Inferior parietal cortex (tissue), 1 donor: Measurements from ENCODE around the gene CALML4.
"Not testable (repeated sequence)": the region's sequence is repeated elsewhere in the genome, so short reads cannot be mapped to it uniquely, and the experiment has no call there.

Experiments used
- DNase-seq: peaks from one replicate; pipeline ENCODE4 v3.0.0-alpha.2; 2016; ENCODE audit errors: extremely low spot score

Gene CALML4

DNA sequence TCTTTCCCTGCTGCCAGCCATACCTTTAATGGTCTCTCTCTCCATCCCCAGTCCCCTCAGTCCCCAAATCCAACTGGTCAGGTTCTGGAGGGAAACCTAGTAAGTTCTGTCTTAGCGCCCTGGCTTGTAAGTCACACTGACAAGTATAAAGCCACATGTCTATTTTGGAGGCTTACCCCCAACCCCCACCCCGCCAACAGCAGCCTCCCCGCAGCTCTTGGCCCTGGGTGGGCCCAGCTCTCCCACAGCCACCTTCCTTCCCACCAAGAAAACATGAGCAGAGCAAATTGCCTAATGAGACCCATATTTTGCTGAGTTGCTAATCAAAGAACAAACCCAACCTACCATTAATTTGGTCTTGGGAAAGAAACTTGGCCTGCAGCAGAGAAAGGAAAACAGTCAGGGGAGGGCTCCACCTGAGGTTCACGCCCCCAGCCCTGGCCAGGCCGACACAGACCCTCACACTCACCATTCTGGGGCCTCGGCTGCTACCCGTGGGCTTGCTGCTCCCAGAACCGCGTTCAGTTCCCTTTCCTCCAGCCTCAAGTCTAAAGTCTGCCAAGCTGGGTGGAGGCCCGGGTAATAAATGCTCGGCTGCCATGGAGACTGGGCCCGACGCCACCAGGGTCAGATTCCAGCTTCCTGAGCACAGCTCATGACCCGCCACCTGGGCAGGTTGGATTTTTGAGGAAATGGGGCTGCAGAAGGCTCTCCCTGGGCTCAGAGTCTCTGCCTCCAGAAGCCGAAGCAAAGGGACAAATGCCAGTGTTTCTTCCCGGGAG, at the start of gene CALML4:
Gene CALML4, minus strand, starts transcription at position 557 of the 782 bp plus-strand sequence. Its CDS starts 85 bp downstream, at position 472.
- no peak for DNase-seq

DNA sequence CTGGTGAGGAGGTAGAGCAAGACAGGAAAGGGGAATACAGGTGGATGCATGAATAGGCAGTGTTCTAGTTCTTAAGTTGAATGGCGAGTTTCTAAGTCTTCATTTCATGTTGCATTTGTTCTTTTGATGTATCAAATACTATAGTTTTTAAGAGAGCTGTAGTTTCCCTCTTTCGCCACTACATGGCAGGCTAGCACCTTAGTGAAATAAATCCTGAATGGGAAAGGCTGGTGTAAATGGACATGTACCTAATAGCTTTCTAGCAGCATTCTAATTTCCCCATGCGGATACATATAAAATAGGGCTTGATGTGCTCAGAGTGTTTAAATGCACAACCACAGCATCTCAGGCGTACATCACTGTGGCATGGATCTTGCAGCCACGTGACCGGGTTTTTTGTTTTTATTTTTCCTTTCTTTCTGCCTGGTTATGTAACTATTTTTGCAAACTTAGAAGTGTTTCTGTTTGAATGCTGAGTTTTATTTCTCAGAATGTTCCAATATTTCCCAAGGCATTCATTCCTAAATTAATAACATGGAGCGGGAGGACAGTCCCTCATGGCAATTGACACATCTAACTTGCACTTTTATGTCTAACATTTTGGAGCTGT, 47.9 kb upstream of the CALML4 start:
- DNase-seq, result peak; percentile 91

DNA sequence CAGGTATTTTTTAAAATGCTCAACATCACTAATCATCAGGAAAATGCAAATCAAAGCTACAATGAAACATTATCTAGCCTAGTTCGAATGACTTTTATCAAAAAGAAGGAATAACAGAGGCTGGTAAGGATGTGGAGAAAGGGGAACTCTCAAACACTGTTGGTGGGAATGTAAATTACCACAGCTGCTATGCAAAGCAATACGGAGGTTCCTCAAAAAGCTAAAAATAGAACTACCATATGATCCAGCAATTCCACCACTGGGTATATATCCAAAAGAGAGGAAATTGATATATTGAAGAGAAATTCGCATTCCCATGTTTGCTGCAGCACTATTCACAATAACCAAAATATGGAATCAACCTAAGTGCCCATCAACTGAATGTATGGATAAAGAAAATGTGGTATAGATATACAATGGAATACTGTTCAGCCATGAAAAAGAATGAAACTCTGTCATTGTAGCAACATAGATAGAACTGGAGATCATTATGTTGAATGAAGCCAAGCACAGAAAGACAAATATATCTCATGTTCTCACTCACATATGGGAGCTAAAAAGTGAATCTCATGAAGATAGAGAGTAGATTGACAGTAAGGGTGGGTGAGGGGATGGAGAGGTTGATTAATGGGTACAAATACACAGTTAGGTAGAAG, 44.1 kb upstream of the CALML4 start:
- DNase-seq, result no peak

DNA sequence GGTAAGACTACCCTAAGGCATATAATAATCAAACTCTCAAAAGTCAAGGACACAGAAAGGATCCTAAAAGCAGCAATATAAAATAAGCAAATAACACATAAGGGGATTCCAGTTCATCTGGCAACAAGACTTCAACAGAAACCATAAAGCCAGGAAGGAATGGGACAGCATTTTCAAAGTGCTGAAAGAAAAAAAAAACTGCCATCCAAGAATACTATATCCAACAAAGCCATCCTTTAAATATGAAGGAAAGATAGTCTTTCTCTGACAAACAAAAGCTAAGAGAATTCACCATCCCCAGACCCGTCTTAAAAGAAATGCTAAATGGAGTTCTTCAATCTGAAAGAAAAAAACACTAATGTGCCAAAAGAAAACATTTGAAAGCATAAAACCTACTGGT, 39.1 kb upstream of the CALML4 start:
- no peak for DNase-seq

- DNase-seq, result no peak
Observed at GRCh38 chr15:68241088-68241935, 36.2 kb upstream of the CALML4 start.

DNA sequence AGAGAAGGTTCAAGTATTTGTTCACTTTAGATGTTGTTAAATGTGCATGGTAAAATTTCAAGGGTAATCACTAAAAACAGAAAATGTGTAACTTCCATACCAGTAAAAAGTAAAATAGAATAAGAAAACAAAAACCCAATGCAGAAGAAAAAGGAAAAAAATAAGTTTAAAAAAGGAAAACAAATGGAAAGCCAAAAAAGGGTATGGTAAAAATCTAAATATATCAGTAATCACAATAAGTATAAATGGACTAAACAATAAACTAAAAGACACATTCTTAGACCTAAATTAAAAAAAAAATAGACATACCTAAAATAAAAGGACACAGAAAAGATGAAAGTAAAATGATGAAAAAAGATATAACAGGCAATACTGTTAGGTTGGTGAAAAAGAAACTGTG, 33.9 kb upstream of the CALML4 start:
- DNase-seq, result no peak

GRCh38 chr15:68235022-68235421, 29.9 kb upstream of the CALML4 start:
- no peak for DNase-seq

- DNase-seq, result not testable (repeated sequence)
Observed at GRCh38 chr15:68234520-68234919, 29.4 kb upstream of the CALML4 start.

DNA sequence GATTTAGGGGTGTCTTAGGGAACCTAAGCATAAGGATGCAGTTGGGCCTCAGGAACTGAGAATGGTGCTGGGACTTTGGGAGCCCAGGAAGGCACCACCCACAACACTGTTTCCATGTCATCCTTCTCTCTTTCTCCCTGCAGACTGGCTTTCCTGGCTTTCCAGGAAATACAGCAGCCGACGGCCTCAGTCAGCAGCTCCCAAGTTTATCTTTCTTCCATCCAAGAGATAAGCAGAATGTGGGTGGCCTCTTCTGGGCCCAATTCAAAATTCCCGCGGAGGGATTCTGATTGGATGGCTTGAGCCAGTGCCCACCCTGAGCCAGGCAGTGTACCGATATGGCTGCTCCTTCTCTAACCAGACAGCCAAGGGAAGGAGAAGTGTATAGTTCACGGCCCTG, 28.9 kb upstream of the CALML4 start:
- DNase-seq, result no peak

GRCh38 chr15:68232937-68233336, 27.8 kb upstream of the CALML4 start:
- no peak for DNase-seq

- no peak for DNase-seq
Observed at GRCh38 chr15:68232449-68232848, 27.3 kb upstream of the CALML4 start.

GRCh38 chr15:68231102-68231818, 26.1 kb upstream of the CALML4 start:
- no peak for DNase-seq

DNA sequence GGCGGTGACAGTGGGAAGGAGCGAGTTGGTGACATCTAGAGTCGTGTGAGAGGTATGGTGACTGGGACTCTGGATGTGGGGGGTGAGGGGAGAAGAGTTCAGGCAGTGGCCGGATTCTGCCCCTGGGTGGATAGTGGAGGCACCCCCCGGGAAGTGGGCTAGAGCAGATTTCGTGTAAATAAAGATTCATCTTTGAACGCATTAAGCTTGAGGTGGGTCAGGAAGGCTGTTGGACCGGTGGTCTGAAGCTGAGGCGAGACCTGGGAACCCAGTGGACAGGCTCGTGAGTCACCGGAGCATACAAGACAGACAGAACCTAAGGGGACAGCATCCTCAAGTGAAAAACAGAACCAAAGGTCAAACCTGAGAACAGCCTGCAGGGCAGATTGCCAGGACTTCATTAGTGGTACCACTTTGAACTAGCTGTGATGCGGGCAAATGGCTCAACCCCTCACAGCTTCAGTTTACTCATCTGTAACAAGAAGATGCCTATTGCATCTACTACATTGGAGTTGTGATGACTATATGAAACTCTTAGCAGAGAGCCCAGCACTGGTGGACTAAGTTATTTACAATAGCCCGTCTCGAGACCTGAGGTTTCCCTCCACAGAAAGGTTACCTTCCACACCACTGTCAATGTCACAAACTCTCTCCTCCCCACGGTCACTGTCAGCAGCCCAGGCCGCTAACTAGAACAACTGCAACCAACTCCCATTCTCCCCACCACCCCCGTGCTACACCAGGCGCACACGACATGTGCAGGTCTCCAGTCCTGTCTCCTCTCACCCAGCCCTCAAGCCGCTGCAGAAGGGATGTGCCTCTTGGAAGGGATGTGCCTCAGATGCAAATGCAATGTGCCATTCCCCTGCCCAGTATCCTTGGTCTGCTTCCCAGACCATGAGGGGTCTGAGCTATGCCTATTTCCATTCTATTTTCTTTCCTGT, 25.3 kb upstream of the CALML4 start:
- DNase-seq, result peak; percentile 27

- DNase-seq, result peak; percentile 70
Observed at GRCh38 chr15:68229386-68230156, 24.4 kb upstream of the CALML4 start, which contains the start of gene CLN6. Gene CLN6, minus strand, starts transcription at chr15:68229728. Its CDS starts 144 bp downstream, at chr15:68229584.

DNA sequence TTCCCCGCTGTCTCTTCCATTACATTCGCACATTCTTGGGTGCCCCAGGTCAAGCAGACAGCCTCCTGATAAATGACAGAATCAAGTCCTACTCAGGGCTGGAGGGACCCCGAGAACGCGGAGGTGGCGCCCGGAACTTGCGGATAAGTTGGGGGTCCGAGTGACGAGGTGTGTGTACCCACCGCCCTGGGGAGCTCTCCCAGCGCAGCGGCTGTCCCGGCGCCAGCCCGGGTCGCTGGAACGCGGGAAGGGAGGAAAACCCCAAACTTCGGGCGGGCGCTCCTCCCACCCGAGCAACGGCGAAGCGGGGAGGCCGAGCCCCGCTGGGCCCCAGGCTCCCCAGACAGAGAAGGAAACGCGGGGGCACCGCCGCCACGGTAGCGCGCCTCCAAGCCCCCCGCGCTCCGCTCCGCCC, 23.8 kb upstream of the CALML4 start:
- DNase-seq, result no peak

- no peak for DNase-seq
Observed at GRCh38 chr15:68228143-68228970, 23.2 kb upstream of the CALML4 start.

- DNase-seq, result no peak
Observed at GRCh38 chr15:68227643-68228142, 22.6 kb upstream of the CALML4 start.

DNA sequence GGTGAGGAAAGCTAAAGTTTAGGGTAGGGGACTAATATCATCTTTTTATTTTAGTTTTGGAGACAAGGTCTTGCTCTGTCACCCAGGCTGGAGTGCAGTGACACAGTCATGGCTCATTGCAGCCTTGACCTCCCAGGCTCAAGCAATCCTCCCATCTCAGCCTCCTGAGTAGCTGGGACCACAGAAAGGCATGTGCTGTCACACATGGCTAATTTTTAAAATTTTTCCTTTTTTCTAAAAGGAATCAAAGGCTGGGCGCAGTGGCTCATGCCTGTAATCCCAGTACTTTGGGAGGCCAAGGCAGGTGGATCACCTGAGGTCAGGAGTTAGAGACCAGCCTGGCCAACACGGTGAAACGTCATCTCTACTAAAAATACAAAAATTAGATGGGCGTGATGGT, 20.3 kb upstream of the CALML4 start:
- DNase-seq, result not testable (repeated sequence)
